ENCODE measurements around the gene TNNT1.
A peak's percentile ranks its signal among the peaks of the same experiment; 100 is the strongest.
"Not testable (repeated sequence)": the region's sequence is repeated elsewhere in the genome, so short reads cannot be mapped to it uniquely, and the experiment has no call there.

Gene TNNT1

DNA sequence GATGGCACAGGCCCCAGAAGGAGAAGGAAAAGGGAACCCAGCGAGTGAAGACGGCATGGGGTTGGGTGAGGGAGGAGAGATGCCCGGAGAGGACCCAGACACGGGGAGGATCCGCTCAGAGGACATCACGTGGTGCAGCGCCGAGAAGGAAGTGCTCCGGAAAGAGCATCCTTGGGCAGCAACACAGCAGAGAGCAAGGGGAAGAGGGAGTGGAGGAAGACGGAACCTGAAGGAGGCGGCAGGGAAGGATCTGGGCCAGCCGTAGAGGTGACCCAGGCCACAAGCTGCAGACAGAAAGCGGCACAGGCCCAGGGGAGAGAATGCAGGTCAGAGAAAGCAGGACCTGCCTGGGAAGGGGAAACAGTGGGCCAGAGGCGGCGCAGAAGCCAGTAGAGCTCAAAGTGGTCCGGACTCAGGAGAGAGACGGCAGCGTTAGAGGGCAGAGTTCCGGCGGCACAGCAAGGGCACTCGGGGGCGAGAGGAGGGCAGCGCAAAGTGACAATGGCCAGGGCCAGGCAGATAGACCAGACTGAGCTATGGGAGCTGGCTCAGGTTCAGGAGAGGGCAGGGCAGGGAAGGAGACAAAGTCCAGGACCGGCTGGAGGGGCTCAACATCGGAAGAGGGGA, 32.7 kb downstream of the TNNT1 start:
- peaks cover 17% of the 10 kb centered on the region for H3K36me3 ChIP-seq (ENCODE audit: control insufficient read depth, insufficient read depth, low read length)

GRCh38 chr19:55115446-55116065, 33.5 kb downstream of the TNNT1 start:
- peak overlapping the region; percentile 82 for H3K4me3 ChIP-seq (ENCODE audit: extremely low read depth, insufficient read depth, low read length, poor library complexity, severe bottlenecking)
- H3K4me1 ChIP-seq (ENCODE audit: control insufficient read depth, insufficient read depth, low read length, poor library complexity, severe bottlenecking): peaks cover 35% of the 10 kb centered on the region
- H3K9me3 ChIP-seq (ENCODE audit: control insufficient read depth, low read length): no peaks in the 10 kb centered on the region
- WGBS, 2 experiments (ENCODE audit: insufficient coverage in 2 of 2): 79 to 86% methylated on average over 5 to 10 of the region's 13 CpGs
- peaks cover 18% of the 10 kb centered on the region for H3K36me3 ChIP-seq (ENCODE audit: control insufficient read depth, insufficient read depth, low read length)
- peak overlapping the region; percentile 41 for H3K27ac ChIP-seq (ENCODE audit: low read depth, low read length, severe bottlenecking)

More for the DNA sequence above, 32.7 kb downstream of the TNNT1 start:
- H3K9me3 ChIP-seq (ENCODE audit: control insufficient read depth, low read length): no peaks in the 10 kb centered on the region
- H3K27ac ChIP-seq (ENCODE audit: low read depth, low read length, severe bottlenecking): peak overlapping the region; percentile 64
- 5 to 8% methylated on average over 25 of the region's 25 CpGs for WGBS, 2 experiments (ENCODE audit: insufficient coverage in 2 of 2)
- H3K4me1 ChIP-seq (ENCODE audit: control insufficient read depth, insufficient read depth, low read length, poor library complexity, severe bottlenecking): peaks cover 35% of the 10 kb centered on the region
- H3K4me3 ChIP-seq (ENCODE audit: extremely low read depth, insufficient read depth, low read length, poor library complexity, severe bottlenecking): peak overlapping the region; percentile 82

GRCh38 chr19:55114566-55115145, 34.4 kb downstream of the TNNT1 start:
- Histone ChIP-seq H3K4me1 (ENCODE audit: control insufficient read depth, insufficient read depth, low read length, poor library complexity, severe bottlenecking) (peaks cover 35% of the 10 kb centered on the region), H3K27ac (ENCODE audit: low read depth, low read length, severe bottlenecking) (peak overlapping the region; percentile 79), H3K9me3 (ENCODE audit: control insufficient read depth, low read length) (no peaks in the 10 kb centered on the region), H3K36me3 (ENCODE audit: control insufficient read depth, insufficient read depth, low read length) (peaks cover 26% of the 10 kb centered on the region), H3K4me3 (ENCODE audit: extremely low read depth, insufficient read depth, low read length, poor library complexity, severe bottlenecking) (no peak overlapping the region)
- 94 to 98% methylated on average over 7 of the region's 9 CpGs for WGBS, 2 experiments (ENCODE audit: insufficient coverage in 2 of 2)

- Histone ChIP-seq H3K36me3 (ENCODE audit: control insufficient read depth, insufficient read depth, low read length) (peaks cover 37% of the 10 kb centered on the region), H3K9me3 (ENCODE audit: control insufficient read depth, low read length) (no peaks in the 10 kb centered on the region), H3K27ac (ENCODE audit: low read depth, low read length, severe bottlenecking) (peak overlapping the region; percentile 96), H3K4me3 (ENCODE audit: extremely low read depth, insufficient read depth, low read length, poor library complexity, severe bottlenecking) (no peak overlapping the region), H3K4me1 (ENCODE audit: control insufficient read depth, insufficient read depth, low read length, poor library complexity, severe bottlenecking) (peaks cover 35% of the 10 kb centered on the region)
- WGBS, 2 experiments (ENCODE audit: insufficient coverage in 2 of 2): 41 to 43% methylated on average over 9 of the region's 12 CpGs
Observed at GRCh38 chr19:55113570-55114039, 35.4 kb downstream of the TNNT1 start.

DNA sequence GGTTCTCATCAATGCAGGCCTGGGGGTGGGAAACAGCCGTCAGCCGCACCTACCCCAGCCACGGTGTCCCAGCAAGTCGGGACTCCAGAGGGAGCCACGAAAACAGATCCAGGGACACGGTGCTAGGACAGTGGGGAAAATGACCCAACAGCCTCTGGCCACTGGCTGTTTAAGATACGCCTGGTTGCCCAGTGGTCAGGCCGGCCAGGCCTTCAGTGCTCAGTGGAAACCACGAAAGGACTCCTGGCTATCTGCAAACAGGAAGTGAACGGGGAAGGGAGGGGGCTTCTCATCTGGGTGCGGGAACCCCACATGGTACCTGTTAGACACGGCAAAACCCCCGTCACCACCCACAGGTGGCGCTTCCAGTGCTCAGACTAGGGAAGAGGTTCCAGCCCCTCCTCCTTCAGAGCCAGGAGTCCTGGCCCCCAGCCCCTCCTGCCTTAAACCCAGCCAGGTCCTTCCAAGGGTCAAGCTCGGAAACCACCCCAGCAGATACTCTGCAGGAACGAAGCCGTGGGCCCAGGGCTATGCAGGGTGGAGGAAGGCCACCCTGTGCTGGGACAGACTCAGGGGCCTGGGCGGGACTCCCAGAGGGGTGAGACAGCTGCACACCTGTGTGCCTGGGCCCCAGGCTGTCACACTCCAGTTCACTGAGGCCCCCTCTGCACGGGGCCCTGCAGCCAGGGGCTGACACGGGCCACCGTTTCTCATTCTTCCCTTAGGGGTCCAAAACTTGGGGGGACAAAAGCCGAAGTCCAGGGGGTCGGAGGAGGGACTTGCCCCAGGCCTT, 36.0 kb downstream of the TNNT1 start:
- H3K4me3 ChIP-seq (ENCODE audit: extremely low read depth, insufficient read depth, low read length, poor library complexity, severe bottlenecking): no peak overlapping the region
- peaks cover 35% of the 10 kb centered on the region for H3K4me1 ChIP-seq (ENCODE audit: control insufficient read depth, insufficient read depth, low read length, poor library complexity, severe bottlenecking)
- no peaks in the 10 kb centered on the region for H3K9me3 ChIP-seq (ENCODE audit: control insufficient read depth, low read length)
- H3K36me3 ChIP-seq (ENCODE audit: control insufficient read depth, insufficient read depth, low read length): peaks cover 43% of the 10 kb centered on the region
- H3K27ac ChIP-seq (ENCODE audit: low read depth, low read length, severe bottlenecking): peak overlapping the region; percentile 96
- WGBS, 2 experiments (ENCODE audit: insufficient coverage in 2 of 2): 91 to 92% methylated on average over 19 to 21 of the region's 23 CpGs

GRCh38 chr19:55112246-55112776, 36.7 kb downstream of the TNNT1 start:
- H3K4me1 ChIP-seq (ENCODE audit: control insufficient read depth, insufficient read depth, low read length, poor library complexity, severe bottlenecking): peaks cover 35% of the 10 kb centered on the region
- H3K36me3 ChIP-seq (ENCODE audit: control insufficient read depth, insufficient read depth, low read length): peaks cover 43% of the 10 kb centered on the region
- no peak overlapping the region for H3K4me3 ChIP-seq (ENCODE audit: extremely low read depth, insufficient read depth, low read length, poor library complexity, severe bottlenecking)
- 94 to 97% methylated on average over 18 to 23 of the region's 25 CpGs for WGBS, 2 experiments (ENCODE audit: insufficient coverage in 2 of 2)
- no peaks in the 10 kb centered on the region for H3K9me3 ChIP-seq (ENCODE audit: control insufficient read depth, low read length)
- H3K27ac ChIP-seq (ENCODE audit: low read depth, low read length, severe bottlenecking): peak overlapping the region; percentile 96

GRCh38 chr19:55111238-55111831, 37.7 kb downstream of the TNNT1 start:
- H3K4me3 ChIP-seq (ENCODE audit: extremely low read depth, insufficient read depth, low read length, poor library complexity, severe bottlenecking): no peak overlapping the region
- peaks cover 51% of the 10 kb centered on the region for H3K36me3 ChIP-seq (ENCODE audit: control insufficient read depth, insufficient read depth, low read length)
- H3K9me3 ChIP-seq (ENCODE audit: control insufficient read depth, low read length): no peaks in the 10 kb centered on the region
- no peak overlapping the region for H3K27ac ChIP-seq (ENCODE audit: low read depth, low read length, severe bottlenecking)
- WGBS, 2 experiments (ENCODE audit: insufficient coverage in 2 of 2): 94 to 95% methylated on average over 20 to 21 of the region's 21 CpGs
- peaks cover 35% of the 10 kb centered on the region for H3K4me1 ChIP-seq (ENCODE audit: control insufficient read depth, insufficient read depth, low read length, poor library complexity, severe bottlenecking)

GRCh38 chr19:55109527-55110291, 39.3 kb downstream of the TNNT1 start:
- Histone ChIP-seq H3K36me3 (ENCODE audit: control insufficient read depth, insufficient read depth, low read length) (peaks cover 62% of the 10 kb centered on the region), H3K27ac (ENCODE audit: low read depth, low read length, severe bottlenecking) (no peak overlapping the region), H3K4me1 (ENCODE audit: control insufficient read depth, insufficient read depth, low read length, poor library complexity, severe bottlenecking) (peaks cover 23% of the 10 kb centered on the region), H3K9me3 (ENCODE audit: control insufficient read depth, low read length) (no peaks in the 10 kb centered on the region), H3K4me3 (ENCODE audit: extremely low read depth, insufficient read depth, low read length, poor library complexity, severe bottlenecking) (no peak overlapping the region)
- WGBS, 2 experiments (ENCODE audit: insufficient coverage in 2 of 2): 88 to 91% methylated on average over 16 to 18 of the region's 20 CpGs

DNA sequence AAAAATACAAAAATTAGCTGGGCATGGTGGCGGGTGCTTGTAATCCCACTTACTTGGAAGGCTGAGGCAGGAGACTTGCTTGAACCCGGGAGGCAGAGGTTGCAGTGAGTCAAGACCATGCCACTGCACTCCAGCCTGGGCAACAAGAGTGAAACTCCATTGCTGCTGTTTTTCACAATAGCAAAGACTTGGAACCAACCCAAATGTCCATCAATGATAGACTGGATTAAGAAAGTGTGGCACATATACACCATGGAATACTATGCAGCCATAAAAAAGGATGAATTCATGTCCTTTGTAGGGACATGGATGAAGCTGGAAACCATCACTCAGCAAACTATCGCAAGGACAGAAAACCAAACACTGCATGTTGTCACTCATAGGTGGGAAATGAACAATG, 41.8 kb downstream of the TNNT1 start:
- H3K36me3 ChIP-seq (ENCODE audit: control insufficient read depth, insufficient read depth, low read length): peaks cover 73% of the 10 kb centered on the region
- H3K4me1 ChIP-seq (ENCODE audit: control insufficient read depth, insufficient read depth, low read length, poor library complexity, severe bottlenecking); H3K27ac ChIP-seq (ENCODE audit: low read depth, low read length, severe bottlenecking); H3K4me3 ChIP-seq (ENCODE audit: extremely low read depth, insufficient read depth, low read length, poor library complexity, severe bottlenecking); H3K9me3 ChIP-seq (ENCODE audit: control insufficient read depth, low read length): not testable (repeated sequence)
- WGBS, 2 experiments (ENCODE audit: insufficient coverage in 2 of 2): 86 to 100% methylated on average over 1 to 2 of the region's 3 CpGs
